HG03039 (cell line): ENCODE data around the gene NUP133.
A peak's percentile ranks its signal among the peaks of the same experiment; 100 is the strongest.
"Not testable (repeated sequence)": the region's sequence is repeated elsewhere in the genome, so short reads cannot be mapped to it uniquely, and the experiment has no call there.

Experiments
- ATAC-seq: cut with Tn5 transposase; IDR thresholded peaks from one replicate; pipeline ENCODE4 v1.9.1; 2021; ENCODE audit warnings: mild to moderate bottlenecking, moderate library complexity; ENCODE audit not compliant: unreplicated experiment

The NUP133 gene

GRCh38 chr1:229509576-229509975, 1.4 kb upstream of the NUP133 start:
- no peak for ATAC-seq

GRCh38 chr1:229508823-229509337, 739 bp upstream of the NUP133 start:
- no peak for ATAC-seq

GRCh38 chr1:229507502-229507901, 639 bp downstream of the NUP133 start:
- ATAC-seq = peak; percentile 4

GRCh38 chr1:229506633-229507032, 1.5 kb downstream of the NUP133 start:
- no peak for ATAC-seq

- ATAC-seq = no peak
These were observed 12.4 kb downstream of the NUP133 start for GRCh38 chr1:229495782-229496181.

GRCh38 chr1:229487181-229487580, 21.0 kb downstream of the NUP133 start:
- ATAC-seq = no peak

GRCh38 chr1:229485318-229485717, 22.8 kb downstream of the NUP133 start:
- ATAC-seq = no peak

GRCh38 chr1:229482511-229482910, 25.6 kb downstream of the NUP133 start:
- no peak for ATAC-seq

- ATAC-seq = no peak
These were observed 27.6 kb downstream of the NUP133 start for GRCh38 chr1:229480495-229480894.

- peak; percentile 70 for ATAC-seq
These were observed 28.3 kb downstream of the NUP133 start for GRCh38 chr1:229479660-229480399.

- peak; percentile 68 for ATAC-seq
These were observed 29.3 kb downstream of the NUP133 start for GRCh38 chr1:229478852-229479251.

GRCh38 chr1:229475859-229476258, 32.3 kb downstream of the NUP133 start:
- not testable (repeated sequence) for ATAC-seq

- no peak for ATAC-seq
These were observed 33.6 kb downstream of the NUP133 start for GRCh38 chr1:229474509-229474908.

GRCh38 chr1:229471175-229471574, 37.0 kb downstream of the NUP133 start:
- no peak for ATAC-seq

GRCh38 chr1:229470406-229471043, 37.6 kb downstream of the NUP133 start:
- no peak for ATAC-seq

- no peak for ATAC-seq
These were observed 41.3 kb downstream of the NUP133 start for GRCh38 chr1:229466887-229467286.

- no peak for ATAC-seq
These were observed 43.5 kb downstream of the NUP133 start for GRCh38 chr1:229464672-229465071.

GRCh38 chr1:229461032-229461668, 47.0 kb downstream of the NUP133 start:
- no peak for ATAC-seq

- ATAC-seq = no peak
These were observed 48.3 kb downstream of the NUP133 start for GRCh38 chr1:229459815-229460214.

GRCh38 chr1:229457436-229457835, 50.7 kb downstream of the NUP133 start:
- no peak for ATAC-seq

- no peak for ATAC-seq
These were observed 52.1 kb downstream of the NUP133 start for GRCh38 chr1:229456016-229456415.

GRCh38 chr1:229454056-229454455, 54.1 kb downstream of the NUP133 start:
- ATAC-seq = no peak
